NT2/D1 (cell line): Measurements from ENCODE around the gene DPPA5.

Source experiments
- SUZ12 ChIP-seq: IDR thresholded peaks from 2 replicates; pipeline ENCODE4 v1.6.1; 2011; ENCODE audit not compliant: insufficient read length, insufficient read depth; ENCODE audit errors: extremely low read depth
- YY1 ChIP-seq: IDR thresholded peaks from 2 replicates; pipeline ENCODE4 v1.6.1; 2011; ENCODE audit not compliant: insufficient read length, insufficient read depth
- ZNF274 ChIP-seq: IDR thresholded peaks from 2 replicates; pipeline ENCODE4 v1.6.1; 2011; ENCODE audit warnings: mild to moderate bottlenecking, low read depth, low read length

- TF ChIP-seq SUZ12 (no peak), YY1 (no peak), ZNF274 (no peak)
Observed at GRCh38 chr6:73340048-73340447, 14.0 kb downstream of the DPPA5 start.
